Stimulated activated naive CD4-positive, alpha-beta T cell treated with Interleukin-2 at 50 U/mL for 16 hours (primary cell): Measurements from ENCODE around the gene GREB1L.
"Not testable (repeated sequence)": the region's sequence is repeated elsewhere in the genome, so short reads cannot be mapped to it uniquely, and the experiment has no call there.

Experiments used
- DNase-seq: peaks from one replicate; lab custom pipeline; 2025; lab: John Stamatoyannopoulos, UW

Gene GREB1L

GRCh38 chr18:21366896-21367295 is 124.9 kb downstream of the GREB1L start:
- DNase-seq: no peak

DNA sequence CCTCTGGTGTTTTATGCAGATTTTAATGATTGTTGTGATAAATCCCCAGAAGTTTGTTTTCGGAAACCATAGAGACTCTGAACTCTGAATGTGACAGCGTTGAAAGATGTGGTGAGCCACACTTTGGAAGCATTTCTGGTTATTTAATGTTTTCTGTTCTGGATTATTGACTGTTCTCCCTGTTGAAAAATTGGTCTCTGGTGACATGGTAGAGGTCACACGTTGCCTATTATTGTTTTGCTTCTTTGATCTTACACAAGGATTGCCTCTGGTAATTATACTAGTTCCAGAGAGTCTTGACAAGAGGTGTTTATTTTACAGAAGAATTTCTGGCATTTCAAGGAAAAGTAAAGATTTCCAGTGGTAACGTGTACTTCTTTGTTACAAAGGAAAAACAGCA is 127.1 kb downstream of the GREB1L start:
- DNase-seq: no peak

DNA sequence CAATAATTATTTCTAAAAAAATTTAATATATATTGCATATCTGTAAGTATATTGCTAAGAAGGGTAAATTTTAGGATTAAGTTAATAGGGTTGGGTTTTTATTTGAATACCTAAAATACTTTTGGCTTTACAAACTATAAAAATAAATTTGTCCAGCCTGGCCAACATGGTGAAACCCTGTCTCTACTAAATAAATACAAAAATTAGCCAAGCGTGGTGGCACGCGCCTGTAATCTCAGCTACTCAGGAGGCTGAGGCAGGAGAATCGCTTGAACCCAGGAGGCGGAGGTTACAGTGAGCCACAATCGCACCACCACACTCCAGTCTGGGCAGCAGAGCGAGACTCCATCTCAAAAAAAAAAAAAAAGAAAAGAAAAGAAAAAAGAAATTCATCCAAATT is 127.6 kb downstream of the GREB1L start:
- not testable (repeated sequence) for DNase-seq

- no peak for DNase-seq
Measured at GRCh38 chr18:21383031-21383430, 141.0 kb downstream of the GREB1L start.

DNA sequence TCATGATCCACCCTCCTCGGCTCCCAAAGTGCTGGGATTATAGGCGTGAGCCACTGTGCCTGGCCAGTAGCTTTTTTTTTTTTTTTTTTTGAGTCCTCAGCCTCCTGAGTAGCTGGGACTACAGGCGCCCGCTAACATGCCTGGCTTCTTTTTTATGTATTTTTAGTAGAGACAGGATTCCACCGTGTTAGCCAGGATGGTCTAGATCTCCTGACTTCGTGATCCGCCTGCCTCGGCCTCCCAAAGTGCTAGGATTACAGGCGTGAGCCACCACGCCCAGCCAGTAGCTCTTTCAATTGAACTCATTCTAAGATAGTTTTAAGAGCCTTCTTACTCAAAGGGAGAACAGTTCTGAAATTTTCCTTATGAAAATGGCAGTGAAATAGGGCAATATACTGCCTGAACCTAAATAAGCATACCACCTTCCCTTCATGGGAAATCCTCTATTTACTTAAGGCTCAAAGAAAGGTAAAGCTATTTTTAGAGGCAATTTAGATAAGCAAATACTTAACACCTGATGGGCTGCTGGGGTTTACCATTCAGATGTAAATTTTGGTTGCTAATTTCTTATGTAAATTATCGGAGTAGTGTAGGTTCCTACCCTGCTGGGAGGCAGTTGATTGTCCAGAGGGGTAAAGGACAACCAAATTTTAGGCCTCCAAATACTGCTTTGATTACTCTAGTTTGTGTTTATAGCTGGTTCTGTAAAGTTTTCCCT is 144.7 kb downstream of the GREB1L start:
- no peak for DNase-seq

DNA sequence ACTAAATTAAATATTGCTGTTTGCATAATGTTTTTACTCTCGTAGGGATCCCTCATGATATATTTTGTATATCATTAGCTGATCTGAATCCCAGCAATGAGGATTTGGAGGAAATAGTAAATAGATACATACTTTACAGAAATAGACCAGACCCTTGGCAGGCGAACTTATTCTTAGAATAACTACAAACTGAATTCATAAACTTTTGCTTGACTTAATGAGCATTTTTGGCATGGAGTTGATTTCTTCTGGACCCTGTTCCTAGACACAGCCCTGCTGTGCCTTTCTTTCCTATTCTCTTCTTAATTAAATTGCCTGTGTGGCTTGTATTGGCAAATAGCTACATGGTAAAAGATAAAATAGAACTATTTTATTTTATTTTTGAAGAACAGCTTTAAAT is 145.9 kb downstream of the GREB1L start:
- DNase-seq: no peak

DNA sequence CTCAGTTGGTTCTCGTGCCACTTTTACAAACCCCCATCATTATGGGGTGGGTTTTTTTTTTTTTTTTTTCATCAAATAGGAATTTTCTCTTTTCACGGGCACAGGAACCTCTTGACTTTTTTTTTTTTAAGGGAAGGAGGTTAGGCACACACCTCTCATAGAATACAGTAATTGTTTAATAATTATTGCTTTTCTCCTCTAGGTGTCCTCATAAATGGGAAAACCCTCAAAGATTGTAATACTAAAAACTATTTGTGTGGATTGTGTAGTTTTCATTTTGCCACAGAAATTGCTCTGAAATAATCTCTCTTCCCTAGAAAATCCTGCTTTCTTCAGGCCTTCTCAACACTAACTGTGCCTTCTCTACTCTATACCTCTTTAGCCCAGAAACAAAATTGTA is 147.3 kb downstream of the GREB1L start:
- no peak for DNase-seq

GRCh38 chr18:21389903-21390302 is 147.9 kb downstream of the GREB1L start:
- DNase-seq: no peak

DNA sequence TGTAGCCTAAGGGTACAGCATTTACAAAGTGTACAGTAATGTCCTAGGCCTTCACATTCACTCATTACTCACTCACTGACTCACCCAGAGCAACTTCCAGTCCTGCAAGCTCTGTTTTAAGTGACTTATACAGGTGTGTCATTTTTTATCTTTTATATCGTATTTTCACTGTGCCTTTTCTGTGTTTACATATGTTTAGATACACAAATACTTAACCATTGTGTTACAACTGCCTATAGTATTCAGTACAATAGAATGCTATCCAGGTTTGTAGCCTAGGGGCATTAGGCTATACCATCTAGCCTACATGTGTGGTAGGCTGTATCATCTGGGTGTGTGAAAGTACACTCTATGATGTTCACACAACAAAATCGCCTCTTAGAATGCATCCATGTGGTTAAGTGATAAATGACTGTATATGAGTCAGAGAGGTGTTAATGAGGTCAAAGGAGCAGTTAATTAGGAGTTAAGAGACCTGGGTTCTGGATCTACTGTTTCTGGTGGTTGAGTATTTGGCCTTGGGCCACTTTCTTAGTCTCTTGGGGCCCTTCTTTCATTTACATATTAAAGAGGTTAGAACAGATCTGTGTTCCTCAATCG is 149.1 kb downstream of the GREB1L start:
- no peak for DNase-seq

DNA sequence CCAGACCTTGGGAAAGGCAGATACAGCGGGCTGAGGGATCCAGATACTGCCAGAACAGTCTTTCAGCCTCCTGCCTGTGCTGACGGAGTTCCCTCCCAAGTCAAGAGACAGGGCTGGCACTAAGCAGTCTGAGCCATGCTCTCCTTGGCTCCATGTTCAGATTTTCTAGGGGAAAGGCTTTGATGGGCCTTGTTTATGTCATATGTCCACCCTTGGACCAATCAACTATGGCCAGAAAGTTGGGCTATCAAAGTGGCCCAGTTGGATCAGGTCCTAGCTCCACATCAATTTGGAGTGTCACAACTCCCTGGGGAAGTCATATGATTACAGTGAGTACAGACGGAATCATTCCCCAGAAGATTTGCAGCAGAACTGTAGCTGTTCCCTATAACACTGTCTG is 152.0 kb downstream of the GREB1L start:
- DNase-seq: no peak

GRCh38 chr18:21398121-21398520 is 156.1 kb downstream of the GREB1L start:
- no peak for DNase-seq

DNA sequence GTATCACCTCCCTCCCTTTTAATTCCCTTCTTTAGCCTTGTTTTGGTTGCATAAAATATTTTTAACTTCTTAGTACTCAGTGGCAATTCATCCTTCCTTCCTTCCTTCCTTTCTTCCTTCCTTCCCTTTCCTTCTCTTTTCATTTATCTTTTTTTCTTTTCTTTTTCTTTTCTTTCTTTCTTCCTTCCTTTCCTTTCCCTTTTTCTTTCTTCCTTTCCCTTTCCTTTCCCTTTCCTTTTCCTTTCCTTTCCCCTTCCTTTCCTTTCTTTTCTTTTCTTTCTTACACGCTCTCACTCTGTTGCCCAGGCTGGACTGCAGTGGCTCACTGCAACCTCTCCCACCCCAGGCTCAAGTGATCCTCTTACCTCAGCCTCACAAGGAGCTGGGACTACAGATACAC is 160.2 kb downstream of the GREB1L start:
- no peak for DNase-seq

DNA sequence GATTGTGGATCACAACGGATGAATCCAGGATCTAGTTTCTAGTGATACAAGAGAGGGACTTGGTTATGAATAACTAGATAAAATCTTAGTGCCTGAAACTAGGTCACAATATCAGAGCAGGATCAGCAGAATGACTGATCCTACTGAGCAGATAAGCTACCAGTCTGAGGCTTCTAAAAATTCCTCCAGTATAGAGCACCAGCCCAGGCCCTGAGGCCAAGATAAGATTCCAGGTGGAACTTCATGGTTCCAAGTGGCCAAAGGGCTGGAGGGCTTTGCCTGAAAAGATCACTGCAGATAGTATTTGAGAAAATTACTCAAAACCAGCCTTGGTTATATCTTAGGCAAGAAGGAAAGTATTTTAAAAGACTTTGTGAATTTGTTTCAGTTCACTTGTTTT is 162.4 kb downstream of the GREB1L start:
- no peak for DNase-seq

GRCh38 chr18:21406116-21406515 is 164.1 kb downstream of the GREB1L start:
- DNase-seq: no peak

DNA sequence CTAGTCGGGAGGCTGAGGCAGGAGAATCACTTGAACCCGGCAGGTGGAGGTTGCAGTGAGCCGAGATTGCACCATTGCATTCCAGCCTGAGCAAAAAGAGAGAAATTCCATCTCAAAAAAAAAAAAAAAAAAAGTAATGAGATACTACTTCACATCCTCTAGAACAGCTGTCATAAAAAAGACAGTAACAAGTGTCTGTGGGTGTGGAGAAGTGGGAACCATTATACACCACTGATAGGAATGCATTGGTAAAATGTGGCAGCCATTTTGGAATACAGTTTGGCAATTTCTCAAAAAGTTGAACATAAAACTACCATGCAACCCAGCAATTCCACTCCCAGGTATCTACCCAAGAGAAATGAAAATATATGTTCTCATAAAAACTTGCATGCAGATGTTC is 166.6 kb downstream of the GREB1L start:
- DNase-seq: no peak

GRCh38 chr18:21433436-21433835 is 191.4 kb downstream of the GREB1L start:
- DNase-seq: no peak

- DNase-seq: no peak
Measured at GRCh38 chr18:21439431-21439846, 197.4 kb downstream of the GREB1L start.

DNA sequence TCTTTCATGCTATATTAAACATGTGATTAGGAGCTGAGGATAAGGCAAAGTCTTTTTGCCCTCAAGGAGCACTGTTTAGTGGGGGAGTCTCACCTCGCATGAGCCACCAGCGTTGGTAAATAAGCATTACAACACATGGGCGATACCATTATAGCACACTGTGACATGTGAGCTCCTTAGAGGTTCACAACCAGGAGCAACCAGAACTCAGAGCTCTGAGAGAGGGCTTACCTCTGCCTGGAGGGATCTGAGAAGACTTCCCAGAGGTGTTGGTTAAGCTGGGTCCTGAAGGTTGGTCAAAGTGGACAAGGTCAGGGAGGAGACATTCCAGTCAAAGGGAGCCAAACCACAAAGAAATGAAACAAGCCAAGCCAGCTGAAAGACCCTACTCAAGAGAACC is 199.6 kb downstream of the GREB1L start:
- DNase-seq: no peak

GRCh38 chr18:21443776-21444464 is 201.9 kb downstream of the GREB1L start:
- DNase-seq: no peak

DNA sequence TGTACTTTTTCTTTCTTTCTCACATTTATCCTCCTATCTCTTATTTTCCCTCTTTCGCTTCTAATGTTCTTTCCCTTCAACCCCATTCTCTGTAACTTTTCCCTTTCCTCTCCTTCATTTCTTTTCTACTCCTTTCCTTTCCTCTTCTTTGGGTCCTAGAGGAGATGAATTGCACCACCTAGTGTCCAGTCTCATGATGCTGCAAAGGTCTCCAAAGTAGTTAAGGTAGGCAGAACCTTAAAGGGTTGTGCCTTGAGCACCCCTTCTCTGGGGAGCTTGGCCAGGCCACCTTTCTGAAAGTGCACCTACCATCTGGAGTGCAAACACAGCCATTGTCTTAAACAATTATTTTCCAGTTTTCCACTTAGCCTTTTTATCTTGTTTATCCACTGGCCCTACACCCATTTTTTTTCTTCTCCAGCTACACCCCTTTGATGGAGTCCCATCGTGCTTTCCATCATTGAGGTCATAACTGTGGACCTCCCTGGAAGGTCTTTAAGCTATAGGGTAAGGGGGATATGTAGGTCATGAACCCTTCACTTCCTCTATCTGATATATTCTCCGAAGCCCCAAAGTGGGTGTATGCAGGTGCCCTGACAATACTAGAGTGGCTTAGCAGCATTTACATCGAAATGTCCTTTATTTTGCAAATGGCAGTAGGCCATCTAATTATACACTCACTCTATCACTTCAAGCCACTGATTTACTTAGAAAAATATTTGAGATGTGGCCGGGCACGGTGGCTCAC is 202.6 kb downstream of the GREB1L start:
- no peak for DNase-seq

- DNase-seq: no peak
Measured at GRCh38 chr18:21448299-21448698, 206.3 kb downstream of the GREB1L start.

GRCh38 chr18:21449367-21450290 is 207.6 kb downstream of the GREB1L start:
- no peak for DNase-seq
